H1 (cell line): ENCODE measurements around the gene TSEN54. TPM values are rescaled to one million over a fixed set of nuclear protein-coding genes. Genes with fewer than 3 reads are reported as not detected.

Experiments
- CTCF ChIA-PET: fragments of 300-600 bp; sonication (Branson Sonifier 250); formaldehyde crosslinking; loops from one replicate; lab custom pipeline; 2021; ENCODE audit not compliant: partially characterized antibody; lab: Charles Lee
- POLR2A ChIA-PET: fragments of 300-600 bp; sonication (Branson Sonifier 250); formaldehyde crosslinking; loops from one replicate; lab custom pipeline; 2021; ENCODE audit warnings: inconsistent platforms; ENCODE audit not compliant: partially characterized antibody; lab: Charles Lee
- DNase-seq, 2 experiments: peaks; one replicate each; pipeline versions ENCODE4 v3.0.0 to v3.0.0-alpha.2; 2010 to 2022; ENCODE audit warnings: low spot score in 2 of 2, low read depth in 1 of 2, mixed read lengths in 1 of 2
- FAIRE-seq: peaks from 2 replicates; lab custom pipeline; 2011; peaks lifted over from hg19 to GRCh38; lab: Jason Lieb, UNC
- H2AFZ ChIP-seq: 2 replicates; pipeline ENCODE4 v1.8.1; 2012; ENCODE audit warnings: low read length, inconsistent platforms
- H2AK5ac ChIP-seq: 2 replicates; pipeline ENCODE4 v1.6.1; 2013; ENCODE audit warnings: low read depth, low read length
- H2BK120ac ChIP-seq: replicated peaks from 2 replicates; pipeline ENCODE3; 2013; ENCODE audit warnings: low read depth, low read length, inconsistent platforms
- H2BK12ac ChIP-seq: 2 replicates; pipeline ENCODE4 v1.6.1; 2013; ENCODE audit warnings: low read depth, low read length
- H2BK15ac ChIP-seq: 2 replicates; pipeline ENCODE4 v1.6.1; 2013; ENCODE audit warnings: low read length
- H2BK20ac ChIP-seq: 2 replicates; pipeline ENCODE4 v1.6.1; 2013; ENCODE audit warnings: low read length
- H2BK5ac ChIP-seq: 2 replicates; pipeline ENCODE4 v1.6.1; 2013; ENCODE audit warnings: low read depth, low read length
- H3K14ac ChIP-seq: 2 replicates; pipeline ENCODE4 v1.6.1; 2013; ENCODE audit warnings: inconsistent platforms; ENCODE audit not compliant: insufficient read length
- H3K18ac ChIP-seq: 2 replicates; pipeline ENCODE4 v1.6.1; 2013; ENCODE audit warnings: low read length; ENCODE audit errors: extremely low read depth
- H3K23ac ChIP-seq: 2 replicates; pipeline ENCODE4 v1.6.1; 2013; ENCODE audit warnings: inconsistent platforms; ENCODE audit not compliant: insufficient read length
- H3K23me2 ChIP-seq: 2 replicates; pipeline ENCODE4 v1.6.1; 2013; ENCODE audit warnings: low read depth, low read length
- H3K27ac ChIP-seq: 2 replicates; pipeline ENCODE4 v1.6.1; 2011; ENCODE audit warnings: low read depth, low read length, inconsistent platforms
- H3K27me3 ChIP-seq, 4 experiments: replicated peaks in 1 of 4; 1 replicate in 1 of 4; 2 replicates in 3 of 4; pipeline versions ENCODE4 v1.6.1 to v1.8.1; 2011 to 2013; ENCODE audit warnings: low read length in 3 of 4, mild to moderate bottlenecking in 3 of 4, inconsistent platforms in 2 of 4, mixed read lengths in 2 of 4, moderate library complexity in 1 of 4; ENCODE audit not compliant: control insufficient read depth in 3 of 4, insufficient read depth in 3 of 4; ENCODE audit errors: extremely low read depth in 1 of 4
- H3K36me3 ChIP-seq, 4 experiments: 2 replicates each; pipeline versions ENCODE4 v1.6.1 to v1.8.1; 2011 to 2013; ENCODE audit warnings: mild to moderate bottlenecking in 4 of 4, low read length in 3 of 4, moderate library complexity in 2 of 4, control low read depth in 1 of 4, inconsistent platforms in 1 of 4; ENCODE audit not compliant: insufficient read depth in 4 of 4, control insufficient read depth in 2 of 4
- H3K4ac ChIP-seq: replicated peaks from 2 replicates; pipeline ENCODE3; 2013; ENCODE audit warnings: low read length, low read depth, mixed read lengths, inconsistent platforms; ENCODE audit not compliant: insufficient read length
- H3K4me1 ChIP-seq, 4 experiments: replicated peaks in 1 of 4; 1 replicate in 1 of 4; 2 replicates in 3 of 4; pipeline versions ENCODE4 v1.6.1 to v1.8.1; 2011 to 2013; ENCODE audit warnings: low read length in 3 of 4, inconsistent platforms in 2 of 4, mixed read lengths in 1 of 4; ENCODE audit not compliant: insufficient read depth in 4 of 4, control insufficient read depth in 3 of 4
- H3K4me2 ChIP-seq, 2 experiments: 2 replicates each; pipeline versions ENCODE4 v1.6.1 to v1.8.1; 2011 to 2013; ENCODE audit warnings: low read depth in 2 of 2, low read length in 2 of 2, control low read depth in 1 of 2, inconsistent platforms in 1 of 2, mild to moderate bottlenecking in 1 of 2; ENCODE audit not compliant: insufficient read depth in 1 of 2
- H3K4me3 ChIP-seq, 4 experiments: fragments of 200-600, 300-600 bp in 1 of 4; sonication (generic), shearing (Covaris generic), sonication (Bioruptor Twin) in 1 of 4; 2 replicates each; pipeline versions ENCODE4 v1.5.1 to v1.8.1; 2011 to 2016; ENCODE audit warnings: low read length in 4 of 4, low read depth in 3 of 4, control low read depth in 2 of 4, inconsistent platforms in 2 of 4, mild to moderate bottlenecking in 2 of 4, mixed read lengths in 1 of 4, moderate library complexity in 1 of 4; ENCODE audit not compliant: insufficient read depth in 2 of 4; ENCODE audit errors: extremely low read depth in 1 of 4
- H3K56ac ChIP-seq: replicated peaks from 2 replicates; pipeline ENCODE3; 2013; ENCODE audit warnings: low read depth, mild to moderate bottlenecking, mixed read lengths, low read length, inconsistent platforms; ENCODE audit not compliant: insufficient read length
- H3K79me1 ChIP-seq: 2 replicates; pipeline ENCODE4 v1.6.1; 2013; ENCODE audit warnings: low read depth, low read length, control low read depth
- H3K79me2 ChIP-seq, 2 experiments: 2 replicates each; pipeline versions ENCODE4 v1.6.1 to v1.8.1; 2012 to 2013; ENCODE audit warnings: low read length in 2 of 2, mild to moderate bottlenecking in 2 of 2, inconsistent platforms in 1 of 2; ENCODE audit not compliant: insufficient read depth in 2 of 2, control insufficient read depth in 1 of 2
- H3K9ac ChIP-seq, 4 experiments: replicated peaks in 1 of 4; 1 replicate in 1 of 4; 2 replicates in 3 of 4; pipeline versions ENCODE4 v1.6.1 to v1.8.1; 2011 to 2013; ENCODE audit warnings: low read depth in 3 of 4, low read length in 3 of 4, control low read depth in 2 of 4, mild to moderate bottlenecking in 2 of 4, moderate library complexity in 2 of 4, inconsistent platforms in 1 of 4; ENCODE audit errors: extremely low read depth in 1 of 4
- H3K9me3 ChIP-seq, 2 experiments: 2 replicates each; pipeline versions ENCODE4 v1.6.1 to v1.8.1; 2012 to 2013; ENCODE audit warnings: mild to moderate bottlenecking in 2 of 2, moderate library complexity in 2 of 2, control low read depth in 1 of 2, inconsistent platforms in 1 of 2, low read depth in 1 of 2, low read length in 1 of 2, mixed read lengths in 1 of 2; ENCODE audit not compliant: insufficient read depth in 2 of 2
- H4K20me1 ChIP-seq, 2 experiments: replicated peaks in 1 of 2; 2 replicates each; pipeline versions ENCODE3 to v1.8.1; 2011 to 2013; ENCODE audit warnings: inconsistent platforms in 2 of 2, low read length in 2 of 2, mild to moderate bottlenecking in 1 of 2; ENCODE audit not compliant: insufficient read depth in 2 of 2, control insufficient read depth in 1 of 2
- H4K5ac ChIP-seq: 2 replicates; pipeline ENCODE4 v1.6.1; 2013; ENCODE audit warnings: low read length, low read depth, mixed read lengths, inconsistent platforms; ENCODE audit not compliant: insufficient read length
- H4K8ac ChIP-seq: 2 replicates; pipeline ENCODE4 v1.8.0; 2013; ENCODE audit warnings: mild to moderate bottlenecking, moderate library complexity, low read length, inconsistent platforms; ENCODE audit not compliant: insufficient read depth; ENCODE audit errors: extremely low read depth
- H4K91ac ChIP-seq: replicated peaks from 2 replicates; pipeline ENCODE3; 2013; ENCODE audit warnings: low read length, mixed read lengths, inconsistent platforms; ENCODE audit not compliant: insufficient read length
- BACH1 ChIP-seq: IDR thresholded peaks from 2 replicates; pipeline ENCODE4 v1.6.1; 2012; ENCODE audit warnings: low read length, improper control_type of control experiment
- CBX8 ChIP-seq: fragments of 300-800, 300-1000 bp; sonication (generic); IDR thresholded peaks from 2 replicates; pipeline ENCODE4 v1.7.1; 2016; ENCODE audit warnings: low read depth, low read length, borderline replicate concordance
- CEBPB ChIP-seq: IDR thresholded peaks from 2 replicates; pipeline ENCODE4 v1.6.1; 2012; ENCODE audit warnings: low read depth, low read length
- CTCF ChIP-seq, 3 experiments: IDR thresholded peaks; 1 replicate in 2 of 3; 2 replicates in 1 of 3; pipeline versions ENCODE4 v1.5.1 to v1.6.1; 2011; ENCODE audit warnings: low read length in 3 of 3, mild to moderate bottlenecking in 3 of 3, inconsistent platforms in 2 of 3, low read depth in 1 of 3, moderate library complexity in 1 of 3; ENCODE audit not compliant: insufficient read depth in 1 of 3; ENCODE audit errors: control extremely low read depth in 1 of 3
- EP300 ChIP-seq, 2 experiments: IDR thresholded peaks; 1 replicate in 1 of 2; 2 replicates in 1 of 2; pipeline ENCODE4 v1.6.1; 2011 to 2012; ENCODE audit warnings: low read depth in 2 of 2, low read length in 2 of 2, mild to moderate bottlenecking in 2 of 2, borderline replicate concordance in 1 of 2, inconsistent platforms in 1 of 2, moderate library complexity in 1 of 2
- GABPA ChIP-seq: IDR thresholded peaks from 2 replicates; pipeline ENCODE4 v1.6.1; 2011; ENCODE audit warnings: mild to moderate bottlenecking, low read length, moderate library complexity, borderline replicate concordance; ENCODE audit not compliant: insufficient read depth
- KDM4A ChIP-seq: IDR thresholded peaks from one replicate; pipeline ENCODE4 v1.7.1; 2012; ENCODE audit warnings: low read depth, mild to moderate bottlenecking, moderate library complexity, low read length, inconsistent platforms; ENCODE audit not compliant: severe bottlenecking
- RAD21 ChIP-seq, 2 experiments: IDR thresholded peaks in 1 of 2; conservative IDR thresholded peaks in 1 of 2; 2 replicates each; pipeline ENCODE4 v1.6.1; 2011; ENCODE audit warnings: low read depth in 2 of 2, low read length in 2 of 2, improper control_type of control experiment in 1 of 2, inconsistent platforms in 1 of 2, mild to moderate bottlenecking in 1 of 2, moderate library complexity in 1 of 2
- SIRT6 ChIP-seq: IDR thresholded peaks from one replicate; pipeline ENCODE4 v1.7.1; 2012; ENCODE audit warnings: low read length, inconsistent platforms
- SRF ChIP-seq: IDR thresholded peaks from 2 replicates; pipeline ENCODE4 v1.6.1; 2011; ENCODE audit warnings: mild to moderate bottlenecking, low read depth, low read length, moderate library complexity
- ZNF274 ChIP-seq: IDR thresholded peaks from 2 replicates; pipeline ENCODE4 v1.7.0; 2012; ENCODE audit warnings: low read length, borderline replicate concordance; ENCODE audit errors: extremely low read depth
- WGBS, 2 experiments: shearing (Covaris generic) in 1 of 2; methylation state at CpG; one replicate each; pipeline versions ENCODE4 v1.1.6 to v1.1.7; 2013 to 2015; ENCODE audit warnings: low lambda C conversion rate in 2 of 2, mixed read lengths in 2 of 2, inconsistent platforms in 1 of 2, low coverage in 1 of 2, missing lambda C conversion rate in 1 of 2; ENCODE audit not compliant: insufficient replicate concordance in 2 of 2, insufficient coverage in 1 of 2, insufficient read length in 1 of 2; ENCODE audit errors: extremely low coverage in 1 of 2, missing lambda C conversion rate in 1 of 2; 5-methylcytosine and 5-hydroxymethylcytosine counted together
- polyA plus RNA-seq, 7 experiments: library from polyadenylated mRNA; depleted of rRNA in 3 of 7; stranded (reverse) in 5 of 7; unstranded in 2 of 7; fragments of >200 nt in 5 of 7; fragments of 200-250 nt in 2 of 7; gene quantifications; 1 replicate in 5 of 7; 2 replicates in 1 of 7; 4 replicates in 1 of 7; pipeline versions ENCODE4 v1.2.1 to v1.2.3, GENCODE V29; 2011 to 2013; ENCODE audit warnings: missing spikeins in 2 of 7, mixed read lengths in 2 of 7
- total RNA-seq: library from RNA; stranded (reverse); fragmentation: NEBNext Ultra II Directional; extraction: Animal tissue kit (Norgen Biotek cat#: 25700); gene quantifications from 2 replicates; pipeline ENCODE4 v1.2.1, GENCODE V29; 2021

TSEN54 gene
- total and polyA plus RNA-seq, 2 of the 8 experiments (the other 6 are each of a cell fraction or from before 2014, with no cell fraction given): 43.6 to 60.3 TPM

GRCh38 chr17:75496005-75496404 is 20.3 kb upstream of the TSEN54 start:
- CTCF ChIA-PET: interaction anchor here (1.2 to 7.3 kb wide), 3 partner anchors 10 to 254 kb away, joined by 3 to 39 read pairs (median 4); no protein-coding TSS in a partner anchor
- no peak for FAIRE-seq
- H3K18ac ChIP-seq: no peak overlapping the region
- TF ChIP-seq GABPA (no peak), CBX8 (no peak), KDM4A (no peak), SIRT6 (no peak), RAD21 (IDR thresholded peaks at IDR 0.05 in 1 of 2, conservative IDR thresholded peaks at IDR 0.05 in 1 of 2; ENCODE audit: low read depth in 2 of 2, low read length in 2 of 2) (no peak), EP300 (IDR thresholded peaks at IDR 0.05; ENCODE audit: borderline replicate concordance in 1 of 2, low read depth in 2 of 2, low read length in 2 of 2) (no peak), SRF (no peak), CEBPB (no peak), ZNF274 (no peak), CTCF (IDR thresholded peaks at IDR 0.05; ENCODE audit: control extremely low read depth in 1 of 3, insufficient read depth in 1 of 3, low read depth in 1 of 3, low read length in 3 of 3) (no peak), BACH1 (no peak)

More at GRCh38 chr17:75496005-75496404, 20.3 kb upstream of the TSEN54 start:
- Histone ChIP-seq H3K4ac (no peak overlapping the region), H3K23me2 (no peaks in the 10 kb centered on the region), H3K79me2 (no peaks in the 10 kb centered on the region), H3K4me3 (no peak overlapping the region), H4K8ac (no peak overlapping the region), H2BK15ac (no peak overlapping the region), H3K36me3 (peaks cover 3 to 11% (median 9%) of the 10 kb centered on the region in 4 experiments; a peak in 5 of 8 replicates), H4K20me1 (peaks cover 0 to 10% of the 10 kb centered on the region in 2 experiments), H4K91ac (no peak overlapping the region), H3K79me1 (no peaks in the 10 kb centered on the region), H3K9me3 (no peaks in the 10 kb centered on the region), H2AFZ (no peak overlapping the region), H3K23ac (no peak overlapping the region), H3K4me2 (no peak overlapping the region), H3K27me3 (no peaks in the 10 kb centered on the region), H3K14ac (no peak overlapping the region), H3K27ac (no peak overlapping the region), H3K9ac (no peak overlapping the region), H2BK120ac (no peak overlapping the region), H2BK5ac (no peak overlapping the region), H2AK5ac (no peak overlapping the region), H2BK20ac (no peak overlapping the region), H2BK12ac (no peak overlapping the region), H4K5ac (no peak overlapping the region), H3K56ac (no peak overlapping the region), H3K4me1 (no peaks in the 10 kb centered on the region; a peak in 1 of 7 replicates)
- POLR2A ChIA-PET: interaction anchor here (1.2 to 1.6 kb wide), 3 partner anchors 9 to 39 kb away, joined by 3 to 5 read pairs (median 5); partner anchors contain the start of gene TMEM94
- no peak for DNase-seq
- 75% methylated on average over 9 of the region's 11 CpGs; no CpG with 5 or more reads in 1 of the 2 experiments for WGBS, 2 experiments
